ENCODE data around the gene MOV10. TPM values are rescaled to one million over a fixed set of nuclear protein-coding genes. Genes with fewer than 3 reads are reported as not detected.

The MOV10 gene
- polyA plus RNA-seq, 2 donors, result 43.2 to 67.6 TPM

- H3K4me1 ChIP-seq (ENCODE audit: control insufficient read depth in 2 of 2, insufficient read depth in 2 of 2, low read length in 1 of 2), result peaks cover 17 to 32% of the 10 kb centered on the region in 2 donors
- H3K9me3 ChIP-seq (ENCODE audit: control insufficient read depth in 2 of 2, insufficient read depth in 1 of 2, low read depth in 1 of 2, low read length in 1 of 2), result no peaks in the 10 kb centered on the region
- 57 to 74% methylated on average over 12 of the region's 12 CpGs for WGBS, 2 donors
- H3K36me3 ChIP-seq (ENCODE audit: control insufficient read depth in 2 of 2, insufficient read depth in 2 of 2, low read length in 1 of 2), result peaks cover 3 to 29% of the 10 kb centered on the region in 2 donors
- no peaks in the 10 kb centered on the region for H3K27me3 ChIP-seq (ENCODE audit: control insufficient read depth in 1 of 2, insufficient read depth in 2 of 2, low read length in 2 of 2)
- no peak overlapping the region for H3K4me3 ChIP-seq (ENCODE audit: low read depth in 1 of 2, low read length in 2 of 2)
- H3K27ac ChIP-seq (ENCODE audit: low read depth in 2 of 2, low read length in 1 of 2), result peak overlapping the region in 1 of 2 donors; percentile 44
These were observed 28.2 kb downstream of the MOV10 start for GRCh38 chr1:112702420-112703261.

- peaks cover 0 to 19% of the 10 kb centered on the region in 2 donors for H3K36me3 ChIP-seq (ENCODE audit: control insufficient read depth in 2 of 2, insufficient read depth in 2 of 2, low read length in 1 of 2)
- no peaks in the 10 kb centered on the region for H3K9me3 ChIP-seq (ENCODE audit: control insufficient read depth in 2 of 2, insufficient read depth in 1 of 2, low read depth in 1 of 2, low read length in 1 of 2)
- H3K4me3 ChIP-seq (ENCODE audit: low read depth in 1 of 2, low read length in 2 of 2), result no peak overlapping the region
- H3K27ac ChIP-seq (ENCODE audit: low read depth in 2 of 2, low read length in 1 of 2), result peak overlapping the region in 1 of 2 donors; percentile 91
- no peaks in the 10 kb centered on the region for H3K27me3 ChIP-seq (ENCODE audit: control insufficient read depth in 1 of 2, insufficient read depth in 2 of 2, low read length in 2 of 2)
- WGBS, 2 donors, result 70 to 71% methylated on average over 8 of the region's 8 CpGs
- peaks cover 17 to 32% of the 10 kb centered on the region in 2 donors for H3K4me1 ChIP-seq (ENCODE audit: control insufficient read depth in 2 of 2, insufficient read depth in 2 of 2, low read length in 1 of 2)
These were observed 29.2 kb downstream of the MOV10 start for GRCh38 chr1:112703706-112704105.

GRCh38 chr1:112704391-112704933 lies 30.0 kb downstream of the MOV10 start:
- Histone ChIP-seq H3K4me3 (ENCODE audit: low read depth in 1 of 2, low read length in 2 of 2) (peak overlapping the region; percentile 2 to 82), H3K27me3 (ENCODE audit: control insufficient read depth in 1 of 2, insufficient read depth in 2 of 2, low read length in 2 of 2) (no peaks in the 10 kb centered on the region), H3K4me1 (ENCODE audit: control insufficient read depth in 2 of 2, insufficient read depth in 2 of 2, low read length in 1 of 2) (peaks cover 14 to 32% of the 10 kb centered on the region in 2 donors), H3K27ac (ENCODE audit: low read depth in 2 of 2, low read length in 1 of 2) (peak overlapping the region; percentile 84 to 91), H3K36me3 (ENCODE audit: control insufficient read depth in 2 of 2, insufficient read depth in 2 of 2, low read length in 1 of 2) (peaks cover 0 to 15% of the 10 kb centered on the region in 2 donors), H3K9me3 (ENCODE audit: control insufficient read depth in 2 of 2, insufficient read depth in 1 of 2, low read depth in 1 of 2, low read length in 1 of 2) (no peaks in the 10 kb centered on the region)
- 19 to 23% methylated on average over 7 of the region's 7 CpGs for WGBS, 2 donors

GRCh38 chr1:112704934-112705627 lies 30.6 kb downstream of the MOV10 start:
- Histone ChIP-seq H3K27me3 (ENCODE audit: control insufficient read depth in 1 of 2, insufficient read depth in 2 of 2, low read length in 2 of 2) (no peaks in the 10 kb centered on the region), H3K27ac (ENCODE audit: low read depth in 2 of 2, low read length in 1 of 2) (peak overlapping the region; percentile 84 to 91), H3K4me1 (ENCODE audit: control insufficient read depth in 2 of 2, insufficient read depth in 2 of 2, low read length in 1 of 2) (peaks cover 14 to 32% of the 10 kb centered on the region in 2 donors), H3K36me3 (ENCODE audit: control insufficient read depth in 2 of 2, insufficient read depth in 2 of 2, low read length in 1 of 2) (peaks cover 0 to 10% of the 10 kb centered on the region in 2 donors), H3K4me3 (ENCODE audit: low read depth in 1 of 2, low read length in 2 of 2) (peak overlapping the region; percentile 79 to 82), H3K9me3 (ENCODE audit: control insufficient read depth in 2 of 2, insufficient read depth in 1 of 2, low read depth in 1 of 2, low read length in 1 of 2) (no peaks in the 10 kb centered on the region)
- 1 to 4% methylated on average over 13 of the region's 13 CpGs for WGBS, 2 donors

- 3 to 4% methylated on average over 34 to 61 of the region's 61 CpGs for WGBS, 2 donors
- Histone ChIP-seq H3K9me3 (ENCODE audit: control insufficient read depth in 2 of 2, insufficient read depth in 1 of 2, low read depth in 1 of 2, low read length in 1 of 2) (no peaks in the 10 kb centered on the region), H3K27ac (ENCODE audit: low read depth in 2 of 2, low read length in 1 of 2) (peak within 1 kb of the TSS; percentile 86 to 91), H3K4me3 (ENCODE audit: low read depth in 1 of 2, low read length in 2 of 2) (peak within 1 kb of the TSS; percentile 79 to 82), H3K36me3 (ENCODE audit: control insufficient read depth in 2 of 2, insufficient read depth in 2 of 2, low read length in 1 of 2) (peaks cover 0 to 3% of the 10 kb centered on the region in 2 donors), H3K4me1 (ENCODE audit: control insufficient read depth in 2 of 2, insufficient read depth in 2 of 2, low read length in 1 of 2) (peaks cover 11 to 18% of the 10 kb centered on the region in 2 donors), H3K27me3 (ENCODE audit: control insufficient read depth in 1 of 2, insufficient read depth in 2 of 2, low read length in 2 of 2) (no peaks in the 10 kb centered on the region)
These were observed 32.2 kb downstream of the MOV10 start, which contains the start of gene RHOC for GRCh38 chr1:112706505-112707220. TSS of gene RHOC (minus strand) at chr1:112707127. CDS start at chr1:112703799, 3,328 bp downstream.

- no peaks in the 10 kb centered on the region for H3K9me3 ChIP-seq (ENCODE audit: control insufficient read depth in 2 of 2, insufficient read depth in 1 of 2, low read depth in 1 of 2, low read length in 1 of 2)
- peak overlapping the region; percentile 86 to 91 for H3K27ac ChIP-seq (ENCODE audit: low read depth in 2 of 2, low read length in 1 of 2)
- H3K4me1 ChIP-seq (ENCODE audit: control insufficient read depth in 2 of 2, insufficient read depth in 2 of 2, low read length in 1 of 2), result peaks cover 11 to 16% of the 10 kb centered on the region in 2 donors
- 5 to 7% methylated on average over 32 to 42 of the region's 42 CpGs for WGBS, 2 donors
- H3K36me3 ChIP-seq (ENCODE audit: control insufficient read depth in 2 of 2, insufficient read depth in 2 of 2, low read length in 1 of 2), result peaks cover 0 to 2% of the 10 kb centered on the region in 2 donors
- H3K27me3 ChIP-seq (ENCODE audit: control insufficient read depth in 1 of 2, insufficient read depth in 2 of 2, low read length in 2 of 2), result no peaks in the 10 kb centered on the region
- H3K4me3 ChIP-seq (ENCODE audit: low read depth in 1 of 2, low read length in 2 of 2), result peak overlapping the region; percentile 79 to 82
These were observed 33.0 kb downstream of the MOV10 start for GRCh38 chr1:112707221-112708001.

- H3K27ac ChIP-seq (ENCODE audit: low read depth in 2 of 2, low read length in 1 of 2), result no peak overlapping the region
- H3K36me3 ChIP-seq (ENCODE audit: control insufficient read depth in 2 of 2, insufficient read depth in 2 of 2, low read length in 1 of 2), result peaks cover 0 to 2% of the 10 kb centered on the region in 2 donors
- H3K27me3 ChIP-seq (ENCODE audit: control insufficient read depth in 1 of 2, insufficient read depth in 2 of 2, low read length in 2 of 2), result no peaks in the 10 kb centered on the region
- 61 to 69% methylated on average over 6 of the region's 6 CpGs for WGBS, 2 donors
- H3K9me3 ChIP-seq (ENCODE audit: control insufficient read depth in 2 of 2, insufficient read depth in 1 of 2, low read depth in 1 of 2, low read length in 1 of 2), result no peaks in the 10 kb centered on the region
- H3K4me3 ChIP-seq (ENCODE audit: low read depth in 1 of 2, low read length in 2 of 2), result no peak overlapping the region
- H3K4me1 ChIP-seq (ENCODE audit: control insufficient read depth in 2 of 2, insufficient read depth in 2 of 2, low read length in 1 of 2), result peaks cover 11 to 14% of the 10 kb centered on the region in 2 donors
These were observed 33.6 kb downstream of the MOV10 start for GRCh38 chr1:112708002-112708448.

- WGBS, 2 donors, result 94% methylated on average over 3 of the region's 3 CpGs
- Histone ChIP-seq H3K4me1 (ENCODE audit: control insufficient read depth in 2 of 2, insufficient read depth in 2 of 2, low read length in 1 of 2) (peaks cover 10 to 14% of the 10 kb centered on the region in 2 donors), H3K36me3 (ENCODE audit: control insufficient read depth in 2 of 2, insufficient read depth in 2 of 2, low read length in 1 of 2) (peaks cover 0 to 2% of the 10 kb centered on the region in 2 donors), H3K4me3 (ENCODE audit: low read depth in 1 of 2, low read length in 2 of 2) (no peak overlapping the region), H3K9me3 (ENCODE audit: control insufficient read depth in 2 of 2, insufficient read depth in 1 of 2, low read depth in 1 of 2, low read length in 1 of 2) (no peaks in the 10 kb centered on the region), H3K27me3 (ENCODE audit: control insufficient read depth in 1 of 2, insufficient read depth in 2 of 2, low read length in 2 of 2) (no peaks in the 10 kb centered on the region), H3K27ac (ENCODE audit: low read depth in 2 of 2, low read length in 1 of 2) (no peak overlapping the region)
These were observed 34.0 kb downstream of the MOV10 start for GRCh38 chr1:112708489-112708888.

Data from esophagus (tissue), 2 donors.